GM12878 (cell line): ENCODE results near the gene RHBDF2. TPM values are rescaled to one million over a fixed set of nuclear protein-coding genes. Genes with fewer than 3 reads are reported as not detected.

Source experiments
- ATAC-seq: fragments of 200-7000 bp; cut with Tn5 transposase; 3 replicates; pipeline ENCODE4 v1.9.1; 2020; ENCODE audit warnings: mild to moderate bottlenecking, moderate library complexity
- BruUV-seq: library from RNA; stranded (reverse); fragments of 400-500 nt; replicated peaks from 2 replicates; lab custom pipeline; 2021; lab: Mats Ljungman, UMichigan
- CTCF ChIA-PET: fragments of 300-600 bp; sonication (Branson Sonifier 250); formaldehyde crosslinking; extraction: SDS; loops from one replicate; lab custom pipeline; 2021; ENCODE audit warnings: inconsistent platforms; lab: Yijun Ruan, JAX
- POLR2A ChIA-PET: fragments of 350-600 bp; formaldehyde crosslinking; extraction: SDS; loops from one replicate; lab custom pipeline; 2021; ENCODE audit warnings: inconsistent platforms; lab: Charles Lee
- RAD21 ChIA-PET: fragments of 300-600 bp; sonication (Branson Sonifier 250); formaldehyde crosslinking; loops from one replicate; lab custom pipeline; 2023; ENCODE audit warnings: antibody characterized with exemption; ENCODE audit not compliant: unreplicated experiment; lab: Charles Lee
- SMC1A ChIA-PET: fragments of 300-600 bp; sonication (Branson Sonifier 250); formaldehyde crosslinking; loops from one replicate; lab custom pipeline; 2023; ENCODE audit not compliant: unreplicated experiment, uncharacterized antibody; lab: Charles Lee
- DNase-seq: peaks from one replicate; pipeline ENCODE4 v3.0.0-alpha.2; 2011; ENCODE audit warnings: low read depth, low spot score
- FAIRE-seq: peaks from 3 replicates; lab custom pipeline; 2011; peaks lifted over from hg19 to GRCh38; lab: Jason Lieb, UNC
- H2AFZ ChIP-seq: 2 replicates; pipeline ENCODE4 v1.6.0; 2011; ENCODE audit warnings: low read depth, low read length, control low read depth; ENCODE audit not compliant: control insufficient read depth
- H3K27ac ChIP-seq: 2 replicates; pipeline ENCODE4 v1.5.1; 2011; ENCODE audit warnings: control low read depth; ENCODE audit not compliant: control insufficient read depth, insufficient read depth
- H3K27me3 ChIP-seq, 2 experiments: replicated peaks in 1 of 2; 2 replicates each; pipeline versions ENCODE4 v1.6.0 to v1.6.1; 2011; ENCODE audit warnings: low read length in 1 of 2; ENCODE audit not compliant: control insufficient read depth in 2 of 2, insufficient read depth in 2 of 2
- H3K36me3 ChIP-seq, 2 experiments: 2 replicates each; pipeline ENCODE4 v1.5.1; 2011; ENCODE audit warnings: low read length in 1 of 2; ENCODE audit not compliant: control insufficient read depth in 2 of 2, insufficient read depth in 2 of 2
- H3K4me1 ChIP-seq: 2 replicates; pipeline ENCODE4 v1.6.1; 2011; ENCODE audit warnings: mild to moderate bottlenecking, low read length, moderate library complexity, mixed read lengths; ENCODE audit not compliant: control insufficient read depth, insufficient read depth
- H3K4me2 ChIP-seq: 2 replicates; pipeline ENCODE4 v1.6.0; 2011; ENCODE audit warnings: control low read depth; ENCODE audit not compliant: control insufficient read depth, insufficient read depth
- H3K4me3 ChIP-seq: fragments of 200-600 bp; sonication (generic); 2 replicates; pipeline ENCODE4 v1.5.1; 2016
- H3K79me2 ChIP-seq: 2 replicates; pipeline ENCODE4 v1.6.0; 2011; ENCODE audit warnings: low read length; ENCODE audit not compliant: control insufficient read depth, insufficient read depth
- H3K9ac ChIP-seq: 2 replicates; pipeline ENCODE4 v1.8.0; 2011; ENCODE audit warnings: low read length, control low read depth, mixed read lengths; ENCODE audit not compliant: control insufficient read depth, insufficient read depth
- H3K9me3 ChIP-seq: replicated peaks from 3 replicates; pipeline ENCODE4 v1.5.1; 2011; ENCODE audit warnings: mild to moderate bottlenecking, low read length; ENCODE audit not compliant: control insufficient read depth, insufficient read depth
- H4K20me1 ChIP-seq: 2 replicates; pipeline ENCODE4 v1.6.0; 2011; ENCODE audit not compliant: control insufficient read depth, insufficient read depth
- BACH1 ChIP-seq: fragments of 450-650 bp; IDR thresholded peaks from 2 replicates; pipeline ENCODE4 v1.6.1; 2017; ENCODE audit warnings: mild to moderate bottlenecking, borderline replicate concordance
- BCL3 ChIP-seq: IDR thresholded peaks from 2 replicates; pipeline ENCODE4 v1.6.1; 2011; ENCODE audit warnings: borderline replicate concordance, low read depth, mild to moderate bottlenecking, moderate library complexity, low read length; ENCODE audit not compliant: insufficient read depth, poor library complexity, severe bottlenecking
- BRCA1 ChIP-seq: IDR thresholded peaks from 2 replicates; pipeline ENCODE4 v1.6.1; 2011; ENCODE audit warnings: low read depth, low read length, improper control_type of control experiment
- CEBPZ ChIP-seq: fragments of 150-350 bp; IDR thresholded peaks from 2 replicates; pipeline ENCODE4 v1.6.1; 2016; ENCODE audit warnings: low read depth, low read length
- HCFC1 ChIP-seq: fragments of 150-350 bp; IDR thresholded peaks from 2 replicates; pipeline ENCODE4 v1.6.1; 2014; ENCODE audit warnings: low read length
- KLF5 ChIP-seq: fragments of 450-650 bp; IDR thresholded peaks from 2 replicates; pipeline ENCODE4 v1.6.1; 2014; ENCODE audit warnings: mild to moderate bottlenecking; ENCODE audit not compliant: partially characterized antibody
- MXI1 ChIP-seq: fragments of 150-350 bp; IDR thresholded peaks from 2 replicates; pipeline ENCODE4 v1.6.1; 2011; ENCODE audit warnings: low read depth, mild to moderate bottlenecking, inconsistent platforms, low read length, improper control_type of control experiment
- POLR2AphosphoS2 ChIP-seq: IDR thresholded peaks from 2 replicates; pipeline ENCODE4 v1.6.1; 2011; ENCODE audit warnings: low read depth, mild to moderate bottlenecking, low read length, improper control_type of control experiment, moderate library complexity
- SMAD1 ChIP-seq: fragments of 450-650 bp; IDR thresholded peaks from 2 replicates; pipeline ENCODE4 v1.6.1; 2018; ENCODE audit warnings: mild to moderate bottlenecking, low read depth; ENCODE audit not compliant: partially characterized antibody
- WRNIP1 ChIP-seq: IDR thresholded peaks from 2 replicates; pipeline ENCODE4 v1.6.1; 2011; ENCODE audit warnings: low read depth, low read length, improper control_type of control experiment, borderline replicate concordance
- ZNF207 ChIP-seq: fragments of 450-650 bp; IDR thresholded peaks from 2 replicates; pipeline ENCODE4 v1.6.1; 2014; ENCODE audit warnings: antibody characterized with exemption, mild to moderate bottlenecking, borderline replicate concordance
- ZNF384 ChIP-seq: IDR thresholded peaks from 2 replicates; pipeline ENCODE4 v1.6.1; 2012; ENCODE audit warnings: low read depth, mild to moderate bottlenecking, low read length, improper control_type of control experiment, borderline replicate concordance
- WGBS: methylation state at CpG from one replicate; pipeline ENCODE4 v1.1.6; 2016; ENCODE audit warnings: low lambda C conversion rate; ENCODE audit not compliant: insufficient replicate concordance, insufficient coverage; ENCODE audit errors: missing lambda C conversion rate; 5-methylcytosine and 5-hydroxymethylcytosine counted together
- in situ Hi-C: fragments of 300-500 bp; cut with MboI; formaldehyde crosslinking; loops from 9 replicates; pipeline ENCODE4 v1.14.3; 2018; ENCODE audit warnings: mixed read lengths
- intact Hi-C: fragments of 100-400 bp; cut with micrococcal nuclease; formaldehyde crosslinking; loops from one replicate; pipeline ENCODE4 v1.14.2; 2022; ENCODE audit not compliant: unreplicated experiment
- polyA plus RNA-seq, 11 experiments: library from polyadenylated mRNA; depleted of rRNA in 4 of 11; unstranded in 6 of 11; stranded (reverse) in 5 of 11; fragments of >200 nt; fragmentation: Nextera tagmentation in 4 of 11; fragmentation: Illumina TruSeq in 1 of 11; extraction: Ambion mirVana in 4 of 11; extraction: Trizol in 1 of 11; gene quantifications; 1 replicate in 1 of 11; 2 replicates in 10 of 11; pipeline versions ENCODE4 v1.2.1 to v1.2.3, GENCODE V29; 2011 to 2016; ENCODE audit warnings: inconsistent platforms in 2 of 11, missing spikeins in 2 of 11, low read depth in 1 of 11
- total RNA-seq, 4 experiments: library from RNA; depleted of rRNA in 3 of 4; stranded (reverse); fragments of >200 nt in 3 of 4; fragmentation: Illumina TruSeq in 1 of 4; extraction: Trizol in 1 of 4; gene quantifications; 2 replicates each; pipeline versions ENCODE4 v1.2.1 to v1.2.3, GENCODE V29; 2013 to 2021

RHBDF2 gene
- total and polyA plus RNA-seq, 10 of the 15 experiments (the other 5 are each of a cell fraction or from before 2014, with no cell fraction given) = 0.97 to 43.0 (median 18.7) TPM

- TF ChIP-seq SMAD1 (no peak), ZNF384 (no peak), BACH1 (no peak), ZNF207 (no peak)
- TF ChIP-seq, all 136 proteins: peak for 0
Observed at GRCh38 chr17:76536511-76537287, 35.5 kb upstream of the RHBDF2 start (continued).

GRCh38 chr17:76535788-76536510 is 34.7 kb upstream of the RHBDF2 start:
- ChIA-PET RAD21 (no interaction called here), SMC1A (interaction anchor here (1.0 kb wide), 2 partner anchors 9 to 13 kb away, joined by 3 to 5 read pairs; no protein-coding TSS in a partner anchor), POLR2A (no interaction called here), CTCF (interaction anchor here (0.6 to 1.2 kb wide), 3 partner anchors 11 to 523 kb away, joined by 3 to 4 read pairs (median 3); no protein-coding TSS in a partner anchor)
- Histone ChIP-seq H3K4me1 (no peaks in the 10 kb centered on the region), H2AFZ (no peak overlapping the region), H3K9me3 (no peaks in the 10 kb centered on the region), H3K79me2 (no peaks in the 10 kb centered on the region), H3K27me3 (peaks cover 5 to 6% of the 10 kb centered on the region in 2 experiments), H3K9ac (no peak overlapping the region), H4K20me1 (no peaks in the 10 kb centered on the region), H3K27ac (no peak overlapping the region), H3K36me3 (no peaks in the 10 kb centered on the region), H3K4me3 (no peak overlapping the region), H3K4me2 (no peak overlapping the region)
- no TSS peak for BruUV-seq
- ATAC-seq (no peak), FAIRE-seq (no peak), DNase-seq (no peak)
- WGBS = 32% methylated on average over 19 of the region's 19 CpGs
- intact Hi-C loops = no loop called here
- in situ Hi-C loops = no loop called here
- TF ChIP-seq BRCA1 (no peak), POLR2AphosphoS2 (no peak), MXI1 (no peak), CEBPZ (no peak), WRNIP1 (no peak), KLF5 (no peak), ZNF207 (no peak), HCFC1 (no peak), BCL3 (no peak)
